DOHH2 (cell line): Measurements from ENCODE around the gene CEBPG.

Experiments
- H3F3A ChIP-seq: fragments of 200-600 bp; sonication (generic), shearing (Covaris generic); 2 replicates; pipeline ENCODE4 v1.6.0; 2016; ENCODE audit warnings: antibody characterized with exemption, mild to moderate bottlenecking; ENCODE audit not compliant: control insufficient read depth, insufficient read depth
- H3K27ac ChIP-seq: fragments of 200-600 bp; sonication (generic); 2 replicates; pipeline ENCODE4 v1.5.1; 2014; ENCODE audit warnings: low read depth, mild to moderate bottlenecking, low read length, moderate library complexity
- H3K27me3 ChIP-seq: fragments of 200-600 bp; sonication (generic); 2 replicates; pipeline ENCODE4 v1.6.1; 2014; ENCODE audit warnings: mild to moderate bottlenecking, low read length, mixed read lengths; ENCODE audit not compliant: control insufficient read depth
- H3K36me3 ChIP-seq: fragments of 200-600 bp; sonication (generic); 2 replicates; pipeline ENCODE4 v1.6.1; 2014; ENCODE audit warnings: mild to moderate bottlenecking, low read length, moderate library complexity, mixed read lengths; ENCODE audit not compliant: control insufficient read depth
- H3K4me1 ChIP-seq: fragments of 200-600 bp; sonication (generic); 2 replicates; pipeline ENCODE4 v1.6.1; 2014; ENCODE audit warnings: mild to moderate bottlenecking, low read length, mixed read lengths; ENCODE audit not compliant: control insufficient read depth
- H3K4me2 ChIP-seq: fragments of 200-600 bp; sonication (generic); 2 replicates; pipeline ENCODE4 v1.6.0; 2014; ENCODE audit warnings: mild to moderate bottlenecking, low read length, moderate library complexity
- H3K4me3 ChIP-seq: fragments of 200-600 bp; sonication (generic); 2 replicates; pipeline ENCODE4 v1.5.1; 2014; ENCODE audit warnings: mild to moderate bottlenecking, low read length, mixed read lengths
- H3K79me2 ChIP-seq: fragments of 200-600 bp; sonication (generic); 2 replicates; pipeline ENCODE4 v1.6.1; 2014; ENCODE audit warnings: mild to moderate bottlenecking, low read length, mixed read lengths; ENCODE audit not compliant: control insufficient read depth
- H3K9me2 ChIP-seq: fragments of 200-600 bp; sonication (generic); replicated peaks from 2 replicates; pipeline ENCODE4 v1.6.1; 2014; ENCODE audit warnings: mild to moderate bottlenecking, low read length, mixed read lengths; ENCODE audit not compliant: control insufficient read depth
- H3K9me3 ChIP-seq: fragments of 200-600 bp; sonication (generic); 2 replicates; pipeline ENCODE4 v1.6.1; 2014; ENCODE audit warnings: antibody characterized with exemption, low read length, mixed read lengths; ENCODE audit not compliant: control insufficient read depth, insufficient read depth
- H4K20me1 ChIP-seq: fragments of 200-600 bp; sonication (generic); 2 replicates; pipeline ENCODE4 v1.6.0; 2014; ENCODE audit warnings: low read depth, mild to moderate bottlenecking, antibody characterized with exemption, low read length, moderate library complexity; ENCODE audit not compliant: control insufficient read depth, insufficient read depth
- EZH2phosphoT487 ChIP-seq: fragments of 200-600 bp; sonication (generic); IDR thresholded peaks from 2 replicates; pipeline ENCODE4 v1.6.1; 2017; ENCODE audit warnings: borderline replicate concordance, mild to moderate bottlenecking, antibody characterized with exemption, low read length, moderate library complexity, mixed read lengths
- TF ChIP-seq, protein P1 (sequence below): fragments of 200-600 bp; sonication (generic); IDR thresholded peaks from one replicate; pipeline ENCODE4 v1.5.1; 2014; ENCODE audit warnings: antibody characterized with exemption, mild to moderate bottlenecking, low read depth, low read length; ENCODE audit not compliant: poor library complexity, severe bottlenecking

CEBPG gene

GRCh38 chr19:33420821-33421220 is 47.3 kb downstream of the CEBPG start:
- peaks cover 3% of the 10 kb centered on the region; the same call in 1 of the 2 replicates for H4K20me1 ChIP-seq
- no peaks in the 10 kb centered on the region for H3K9me2 ChIP-seq
- H3F3A ChIP-seq = no peaks in the 10 kb centered on the region
- no peaks in the 10 kb centered on the region for H3K36me3 ChIP-seq
- no peak overlapping the region for H3K4me3 ChIP-seq
- no peaks in the 10 kb centered on the region for H3K27me3 ChIP-seq
- no peak for TF ChIP-seq EZH2phosphoT487
- TF ChIP-seq, protein P1, sequence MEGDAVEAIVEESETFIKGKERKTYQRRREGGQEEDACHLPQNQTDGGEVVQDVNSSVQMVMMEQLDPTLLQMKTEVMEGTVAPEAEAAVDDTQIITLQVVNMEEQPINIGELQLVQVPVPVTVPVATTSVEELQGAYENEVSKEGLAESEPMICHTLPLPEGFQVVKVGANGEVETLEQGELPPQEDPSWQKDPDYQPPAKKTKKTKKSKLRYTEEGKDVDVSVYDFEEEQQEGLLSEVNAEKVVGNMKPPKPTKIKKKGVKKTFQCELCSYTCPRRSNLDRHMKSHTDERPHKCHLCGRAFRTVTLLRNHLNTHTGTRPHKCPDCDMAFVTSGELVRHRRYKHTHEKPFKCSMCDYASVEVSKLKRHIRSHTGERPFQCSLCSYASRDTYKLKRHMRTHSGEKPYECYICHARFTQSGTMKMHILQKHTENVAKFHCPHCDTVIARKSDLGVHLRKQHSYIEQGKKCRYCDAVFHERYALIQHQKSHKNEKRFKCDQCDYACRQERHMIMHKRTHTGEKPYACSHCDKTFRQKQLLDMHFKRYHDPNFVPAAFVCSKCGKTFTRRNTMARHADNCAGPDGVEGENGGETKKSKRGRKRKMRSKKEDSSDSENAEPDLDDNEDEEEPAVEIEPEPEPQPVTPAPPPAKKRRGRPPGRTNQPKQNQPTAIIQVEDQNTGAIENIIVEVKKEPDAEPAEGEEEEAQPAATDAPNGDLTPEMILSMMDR = no peak
- no peaks in the 10 kb centered on the region for H3K9me3 ChIP-seq
- H3K4me2 ChIP-seq = no peak overlapping the region
- H3K27ac ChIP-seq = no peak overlapping the region
- no peaks in the 10 kb centered on the region for H3K4me1 ChIP-seq
- no peaks in the 10 kb centered on the region for H3K79me2 ChIP-seq

GRCh38 chr19:33421368-33421767 is 47.9 kb downstream of the CEBPG start:
- TF ChIP-seq, protein P1 = no peak
- TF ChIP-seq EZH2phosphoT487 = no peak
- Histone ChIP-seq H3F3A (no peaks in the 10 kb centered on the region), H4K20me1 (no peaks in the 10 kb centered on the region), H3K27me3 (no peaks in the 10 kb centered on the region), H3K9me3 (no peaks in the 10 kb centered on the region), H3K79me2 (no peaks in the 10 kb centered on the region), H3K4me3 (no peak overlapping the region), H3K36me3 (no peaks in the 10 kb centered on the region), H3K4me2 (no peak overlapping the region), H3K4me1 (no peaks in the 10 kb centered on the region), H3K27ac (no peak overlapping the region), H3K9me2 (no peaks in the 10 kb centered on the region)

- Histone ChIP-seq H3K4me1 (no peaks in the 10 kb centered on the region), H3K9me3 (no peaks in the 10 kb centered on the region), H3K27ac (no peak overlapping the region), H3K4me2 (no peak overlapping the region), H3K79me2 (no peaks in the 10 kb centered on the region), H3K36me3 (no peaks in the 10 kb centered on the region), H4K20me1 (no peaks in the 10 kb centered on the region), H3K9me2 (no peaks in the 10 kb centered on the region), H3F3A (no peaks in the 10 kb centered on the region), H3K27me3 (no peaks in the 10 kb centered on the region), H3K4me3 (no peak overlapping the region)
- TF ChIP-seq, protein P1 = no peak
- no peak for TF ChIP-seq EZH2phosphoT487
These were observed 49.1 kb downstream of the CEBPG start for GRCh38 chr19:33422369-33423180.
